ENCODE results near the gene GNG7.

DNA sequence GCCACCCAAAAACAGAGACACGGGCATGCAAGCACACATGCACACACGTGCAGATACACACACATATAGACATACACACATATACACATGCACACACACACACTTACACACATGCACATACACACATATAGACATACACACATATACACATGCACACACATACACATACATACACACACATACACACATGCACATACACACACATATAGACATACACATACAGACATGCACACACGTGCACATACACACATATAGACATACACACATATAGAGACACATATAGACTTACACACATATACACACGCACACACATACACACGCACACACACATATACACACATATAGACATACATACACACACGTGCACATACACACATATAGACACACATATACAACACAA lies 134.5 kb downstream of the GNG7 start:
- TF ChIP-seq, protein P1, sequence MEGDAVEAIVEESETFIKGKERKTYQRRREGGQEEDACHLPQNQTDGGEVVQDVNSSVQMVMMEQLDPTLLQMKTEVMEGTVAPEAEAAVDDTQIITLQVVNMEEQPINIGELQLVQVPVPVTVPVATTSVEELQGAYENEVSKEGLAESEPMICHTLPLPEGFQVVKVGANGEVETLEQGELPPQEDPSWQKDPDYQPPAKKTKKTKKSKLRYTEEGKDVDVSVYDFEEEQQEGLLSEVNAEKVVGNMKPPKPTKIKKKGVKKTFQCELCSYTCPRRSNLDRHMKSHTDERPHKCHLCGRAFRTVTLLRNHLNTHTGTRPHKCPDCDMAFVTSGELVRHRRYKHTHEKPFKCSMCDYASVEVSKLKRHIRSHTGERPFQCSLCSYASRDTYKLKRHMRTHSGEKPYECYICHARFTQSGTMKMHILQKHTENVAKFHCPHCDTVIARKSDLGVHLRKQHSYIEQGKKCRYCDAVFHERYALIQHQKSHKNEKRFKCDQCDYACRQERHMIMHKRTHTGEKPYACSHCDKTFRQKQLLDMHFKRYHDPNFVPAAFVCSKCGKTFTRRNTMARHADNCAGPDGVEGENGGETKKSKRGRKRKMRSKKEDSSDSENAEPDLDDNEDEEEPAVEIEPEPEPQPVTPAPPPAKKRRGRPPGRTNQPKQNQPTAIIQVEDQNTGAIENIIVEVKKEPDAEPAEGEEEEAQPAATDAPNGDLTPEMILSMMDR (IDR thresholded peaks at IDR 0.05), result no peak
- TF ChIP-seq, protein P2, sequence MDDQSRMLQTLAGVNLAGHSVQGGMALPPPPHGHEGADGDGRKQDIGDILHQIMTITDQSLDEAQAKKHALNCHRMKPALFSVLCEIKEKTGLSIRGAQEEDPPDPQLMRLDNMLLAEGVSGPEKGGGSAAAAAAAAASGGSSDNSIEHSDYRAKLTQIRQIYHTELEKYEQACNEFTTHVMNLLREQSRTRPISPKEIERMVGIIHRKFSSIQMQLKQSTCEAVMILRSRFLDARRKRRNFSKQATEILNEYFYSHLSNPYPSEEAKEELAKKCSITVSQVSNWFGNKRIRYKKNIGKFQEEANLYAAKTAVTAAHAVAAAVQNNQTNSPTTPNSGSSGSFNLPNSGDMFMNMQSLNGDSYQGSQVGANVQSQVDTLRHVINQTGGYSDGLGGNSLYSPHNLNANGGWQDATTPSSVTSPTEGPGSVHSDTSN (IDR thresholded peaks at IDR 0.05), result no peak
- TF ChIP-seq RCOR1 (IDR thresholded peaks at IDR 0.05; ENCODE audit: low read length), result no peak
- no peak for TF ChIP-seq TAF1 (IDR thresholded peaks at IDR 0.05; ENCODE audit: borderline replicate concordance, low read depth, low read length)
- TF ChIP-seq, protein P3, sequence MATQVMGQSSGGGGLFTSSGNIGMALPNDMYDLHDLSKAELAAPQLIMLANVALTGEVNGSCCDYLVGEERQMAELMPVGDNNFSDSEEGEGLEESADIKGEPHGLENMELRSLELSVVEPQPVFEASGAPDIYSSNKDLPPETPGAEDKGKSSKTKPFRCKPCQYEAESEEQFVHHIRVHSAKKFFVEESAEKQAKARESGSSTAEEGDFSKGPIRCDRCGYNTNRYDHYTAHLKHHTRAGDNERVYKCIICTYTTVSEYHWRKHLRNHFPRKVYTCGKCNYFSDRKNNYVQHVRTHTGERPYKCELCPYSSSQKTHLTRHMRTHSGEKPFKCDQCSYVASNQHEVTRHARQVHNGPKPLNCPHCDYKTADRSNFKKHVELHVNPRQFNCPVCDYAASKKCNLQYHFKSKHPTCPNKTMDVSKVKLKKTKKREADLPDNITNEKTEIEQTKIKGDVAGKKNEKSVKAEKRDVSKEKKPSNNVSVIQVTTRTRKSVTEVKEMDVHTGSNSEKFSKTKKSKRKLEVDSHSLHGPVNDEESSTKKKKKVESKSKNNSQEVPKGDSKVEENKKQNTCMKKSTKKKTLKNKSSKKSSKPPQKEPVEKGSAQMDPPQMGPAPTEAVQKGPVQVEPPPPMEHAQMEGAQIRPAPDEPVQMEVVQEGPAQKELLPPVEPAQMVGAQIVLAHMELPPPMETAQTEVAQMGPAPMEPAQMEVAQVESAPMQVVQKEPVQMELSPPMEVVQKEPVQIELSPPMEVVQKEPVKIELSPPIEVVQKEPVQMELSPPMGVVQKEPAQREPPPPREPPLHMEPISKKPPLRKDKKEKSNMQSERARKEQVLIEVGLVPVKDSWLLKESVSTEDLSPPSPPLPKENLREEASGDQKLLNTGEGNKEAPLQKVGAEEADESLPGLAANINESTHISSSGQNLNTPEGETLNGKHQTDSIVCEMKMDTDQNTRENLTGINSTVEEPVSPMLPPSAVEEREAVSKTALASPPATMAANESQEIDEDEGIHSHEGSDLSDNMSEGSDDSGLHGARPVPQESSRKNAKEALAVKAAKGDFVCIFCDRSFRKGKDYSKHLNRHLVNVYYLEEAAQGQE (IDR thresholded peaks at IDR 0.05; ENCODE audit: low read depth, low read length), result no peak
